ENCODE results near the gene BMP8B. TPM values are rescaled to one million over a fixed set of nuclear protein-coding genes. Genes with fewer than 3 reads are reported as not detected.

Gene BMP8B
- total RNA-seq, 1 donor from 2014 or later, result 1.0 TPM

DNA sequence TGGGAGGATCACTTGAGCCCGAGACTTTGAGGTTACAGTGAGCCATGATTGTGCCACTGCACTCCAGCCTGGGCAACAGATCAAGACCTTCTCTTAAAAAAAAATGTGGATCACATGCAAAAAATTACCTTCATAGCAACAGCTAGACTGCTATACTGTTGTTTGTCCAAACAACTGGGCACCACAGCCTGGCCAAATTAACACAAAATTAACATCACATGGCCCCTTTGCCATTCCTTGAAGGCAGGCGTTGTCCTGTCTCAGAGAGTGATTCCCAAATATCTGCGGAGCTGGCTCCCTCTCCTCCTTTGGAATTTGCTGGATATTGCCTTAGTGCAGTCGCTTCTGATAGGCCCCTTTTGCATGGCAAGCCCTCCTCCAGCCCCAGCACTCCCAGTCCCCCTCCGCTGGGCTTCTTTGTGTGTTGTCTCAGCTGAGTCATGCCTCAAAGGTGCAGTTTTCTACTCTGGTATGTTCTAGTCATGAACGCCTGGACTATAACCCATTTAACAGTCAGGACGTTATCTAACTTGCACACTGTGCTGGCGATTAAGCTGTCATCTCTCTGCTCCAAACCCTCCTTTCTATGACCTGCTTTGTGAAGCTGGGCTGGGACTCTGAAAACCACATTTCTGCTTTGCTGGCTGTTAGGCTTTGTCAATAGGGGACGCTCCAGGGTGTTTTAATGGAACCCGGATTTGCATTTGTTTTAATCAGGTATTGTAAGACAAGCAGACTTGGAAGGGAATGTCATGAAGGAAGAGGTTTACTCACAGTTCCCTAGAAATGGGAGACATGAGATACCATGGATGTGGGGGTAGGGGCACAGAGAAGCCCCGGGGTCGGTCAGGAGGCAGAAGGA, 77.3 kb downstream of the BMP8B start:
- Histone ChIP-seq H3K27ac (ENCODE audit: low read depth, low read length) (no peak overlapping the region), H3K4me1 (ENCODE audit: control insufficient read depth in 3 of 3, insufficient read depth in 3 of 3, low read length in 3 of 3) (no peaks in the 10 kb centered on the region), H3K9ac (ENCODE audit: low read depth in 1 of 3, low read length in 3 of 3) (no peak overlapping the region), H3K9me3 (ENCODE audit: control insufficient read depth in 3 of 3, low read length in 3 of 3) (no peaks in the 10 kb centered on the region), H3K27me3 (ENCODE audit: control insufficient read depth in 3 of 3, insufficient read depth in 3 of 3, low read length in 3 of 3) (peaks cover 0 to 9% (median 0%) of the 10 kb centered on the region in 3 donors), H3K36me3 (ENCODE audit: control insufficient read depth in 3 of 3, insufficient read depth in 3 of 3, low read length in 3 of 3) (no peaks in the 10 kb centered on the region), H3K4me3 (ENCODE audit: low read length in 3 of 3) (no peak overlapping the region)

DNA sequence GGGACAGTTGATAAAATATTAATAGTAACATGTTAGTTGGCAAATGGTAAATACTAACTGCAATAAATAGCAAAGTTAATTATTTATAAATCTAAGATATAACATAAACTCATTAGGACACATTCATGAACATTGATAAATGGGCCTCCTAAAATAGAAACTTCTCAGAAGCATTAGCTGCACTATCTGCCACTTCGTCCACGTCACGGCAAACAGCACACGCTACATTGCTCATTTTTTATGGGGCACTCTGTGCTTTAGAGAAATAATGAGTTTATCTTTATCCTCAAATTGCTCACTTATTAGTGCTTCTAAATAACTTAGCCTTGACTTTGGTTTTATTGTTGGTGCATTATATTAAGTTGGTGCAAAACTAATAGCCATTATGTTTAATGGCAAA, 81.2 kb downstream of the BMP8B start:
- Histone ChIP-seq H3K9me3 (ENCODE audit: control insufficient read depth in 3 of 3, low read length in 3 of 3) (no peaks in the 10 kb centered on the region), H3K9ac (ENCODE audit: low read depth in 1 of 3, low read length in 3 of 3) (no peak overlapping the region), H3K27me3 (ENCODE audit: control insufficient read depth in 3 of 3, insufficient read depth in 3 of 3, low read length in 3 of 3) (no peaks in the 10 kb centered on the region), H3K4me1 (ENCODE audit: control insufficient read depth in 3 of 3, insufficient read depth in 3 of 3, low read length in 3 of 3) (no peaks in the 10 kb centered on the region), H3K36me3 (ENCODE audit: control insufficient read depth in 3 of 3, insufficient read depth in 3 of 3, low read length in 3 of 3) (no peaks in the 10 kb centered on the region), H3K27ac (ENCODE audit: low read depth, low read length) (no peak overlapping the region), H3K4me3 (ENCODE audit: low read length in 3 of 3) (no peak overlapping the region)

Small RNA genes within 50 kb of the gene (small RNA-seq; reads per million reads assigned to genes)
- gene AL033527.1, result not detected
- gene RNU7-121P, result not detected

Other genes starting within 250 kb of the BMP8B start
- 452 TPM for gene PABPC4, start 212.1 kb downstream of the BMP8B start, total RNA-seq
- 11.0 TPM for gene HEYL, start 149.2 kb downstream of the BMP8B start, total RNA-seq
- 11.0 TPM for gene NT5C1A, start 116.8 kb downstream of the BMP8B start, total RNA-seq
- 0.52 TPM for gene HPCAL4, start 97.4 kb downstream of the BMP8B start, total RNA-seq
- gene PPIE, start 50.0 kb downstream of the BMP8B start, total RNA-seq, result 24.5 TPM
- gene OXCT2, start 17.5 kb downstream of the BMP8B start, total RNA-seq, result not detected
- 26.6 TPM for gene TRIT1, start 94.6 kb upstream of the BMP8B start, total RNA-seq
- 1.0 TPM for gene MYCL, start 113.1 kb upstream of the BMP8B start, total RNA-seq
- 1.0 TPM for gene MFSD2A, start 166.3 kb upstream of the BMP8B start, total RNA-seq

All from skeletal muscle tissue (tissue), 5 donors.